Testis (tissue), 2 donors: ENCODE results near the gene PARP3.

Source experiments
- CTCF ChIP-seq, 3 experiments: fragments of 450-650 bp in 2 of 3; fragments of 200-600 bp in 1 of 3; sonication (generic) in 1 of 3; IDR thresholded peaks; one replicate each; pipeline ENCODE4 v1.5.1; 2016 to 2019; ENCODE audit warnings: antibody characterized with exemption in 3 of 3, mild to moderate bottlenecking in 2 of 3, moderate library complexity in 1 of 3
- POLR2A ChIP-seq: fragments of 450-650 bp; IDR thresholded peaks from one replicate; pipeline ENCODE4 v1.6.1; 2017; ENCODE audit warnings: antibody characterized with exemption, mild to moderate bottlenecking, moderate library complexity

GRCh38 chr3:51959651-51960050, 17.5 kb downstream of the PARP3 start:
- TF ChIP-seq POLR2A = no peak
- no peak for TF ChIP-seq CTCF (IDR thresholded peaks at IDR 0.05)
